Stimulated activated CD8-positive, alpha-beta memory T cell treated with anti-CD3 and anti-CD28 coated beads, Interleukin-4, amount 100 ng/mL, for 4 hours (primary cell): ENCODE measurements around the gene CRKL.
"Not testable (repeated sequence)": the region's sequence is repeated elsewhere in the genome, so short reads cannot be mapped to it uniquely, and the experiment has no call there.

ENCODE experiments used
- DNase-seq, 2 donors: peaks; one replicate each; pipeline ENCODE4 v3.0.0-alpha.2; 2020; ENCODE audit warnings: low read depth in 2 of 2, low spot score in 1 of 2

Gene CRKL, protein sequence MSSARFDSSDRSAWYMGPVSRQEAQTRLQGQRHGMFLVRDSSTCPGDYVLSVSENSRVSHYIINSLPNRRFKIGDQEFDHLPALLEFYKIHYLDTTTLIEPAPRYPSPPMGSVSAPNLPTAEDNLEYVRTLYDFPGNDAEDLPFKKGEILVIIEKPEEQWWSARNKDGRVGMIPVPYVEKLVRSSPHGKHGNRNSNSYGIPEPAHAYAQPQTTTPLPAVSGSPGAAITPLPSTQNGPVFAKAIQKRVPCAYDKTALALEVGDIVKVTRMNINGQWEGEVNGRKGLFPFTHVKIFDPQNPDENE

DNA sequence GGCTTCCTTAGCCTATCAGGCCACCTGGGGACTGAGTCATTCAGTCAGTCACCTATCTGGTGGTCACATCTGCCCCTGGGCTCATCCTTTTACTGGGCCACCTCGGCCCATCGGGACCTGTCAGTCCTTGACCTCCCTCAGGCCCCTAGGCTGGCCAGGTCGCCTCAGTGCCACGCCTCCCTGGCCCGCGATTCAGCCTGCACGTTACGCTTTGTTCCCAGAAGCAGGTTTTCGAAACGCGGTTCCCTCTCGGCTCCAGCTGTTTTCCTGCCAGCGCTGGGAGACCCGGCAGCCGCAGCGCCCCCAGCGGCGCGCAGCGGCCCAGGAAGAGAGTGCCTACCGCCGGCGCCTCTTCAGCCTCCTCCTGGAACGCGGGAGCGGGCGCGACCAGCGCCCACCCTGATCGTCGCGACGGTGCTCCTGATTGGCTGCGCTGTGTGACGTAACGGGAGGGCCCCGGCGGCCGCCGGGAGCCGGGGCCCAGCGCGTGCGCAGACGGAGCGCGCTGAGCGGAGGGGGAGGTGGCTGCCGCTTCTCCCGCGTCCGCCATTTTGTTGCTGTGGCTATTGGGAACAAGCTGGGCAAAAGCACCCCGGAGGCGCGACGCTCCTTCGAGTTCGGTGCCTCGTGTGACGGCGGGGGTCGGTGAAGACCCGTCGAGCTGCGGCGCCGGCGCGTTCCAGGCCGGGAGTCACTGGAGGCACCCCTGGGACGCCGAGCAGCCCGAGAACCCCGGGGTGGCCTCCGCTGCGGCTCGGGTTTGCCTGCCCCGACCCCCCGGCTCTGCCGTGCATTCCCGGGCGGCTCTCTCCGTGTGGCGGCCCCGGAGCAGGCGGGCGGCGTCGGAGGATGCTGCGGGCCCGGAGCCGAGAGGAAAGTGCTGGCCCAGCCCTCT is at the start of gene CRKL:
TSS of gene CRKL (plus strand) at position 492 of the 895 bp plus-strand sequence. CDS start 528 bp downstream, outside the sequence.
- peak; percentile 84 to 91 for DNase-seq

DNA sequence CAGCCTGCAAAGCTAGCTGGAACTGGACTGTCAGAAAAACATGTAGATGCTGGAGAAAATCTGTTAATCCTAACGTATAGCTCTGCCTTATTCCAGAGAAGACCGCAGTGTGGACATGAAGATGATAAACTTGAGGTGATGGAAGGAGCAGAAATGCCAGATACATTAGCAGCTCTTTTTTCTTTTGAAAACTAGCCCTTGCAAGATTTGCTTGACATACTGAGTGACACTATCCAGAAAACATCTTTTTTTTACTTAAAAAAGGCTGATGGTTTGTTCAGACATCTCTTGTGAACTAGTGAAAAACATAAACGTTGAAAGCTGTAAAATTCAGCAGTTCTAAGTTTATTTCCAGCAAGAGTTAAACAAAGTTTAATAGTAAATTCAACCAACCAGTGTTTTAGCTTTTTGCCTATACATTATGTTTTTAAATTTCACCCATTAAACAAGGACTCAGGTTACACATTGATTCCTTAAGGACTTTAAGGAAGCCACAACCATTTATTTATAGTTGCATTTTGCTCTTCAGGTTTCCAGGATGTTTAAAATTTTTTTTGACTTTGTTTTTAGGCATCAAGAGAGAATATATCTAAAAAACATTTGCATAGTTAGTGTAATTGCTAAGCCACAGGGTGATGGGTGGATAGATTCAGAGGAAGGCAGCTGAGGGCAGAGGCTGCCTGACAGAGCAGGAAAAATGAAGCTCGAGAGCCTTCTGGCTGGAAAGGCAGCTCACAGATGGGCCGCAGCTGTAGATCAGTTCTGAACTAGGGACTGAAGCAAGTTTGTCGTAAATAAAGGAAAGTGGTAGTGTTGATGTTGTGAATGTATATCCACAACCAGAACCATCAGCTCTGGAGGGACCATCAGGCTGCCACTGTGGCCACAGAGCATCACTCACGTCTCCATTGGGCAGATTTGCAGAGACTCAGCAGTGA is 48.9 kb upstream of the CRKL start:
- no peak for DNase-seq

DNA sequence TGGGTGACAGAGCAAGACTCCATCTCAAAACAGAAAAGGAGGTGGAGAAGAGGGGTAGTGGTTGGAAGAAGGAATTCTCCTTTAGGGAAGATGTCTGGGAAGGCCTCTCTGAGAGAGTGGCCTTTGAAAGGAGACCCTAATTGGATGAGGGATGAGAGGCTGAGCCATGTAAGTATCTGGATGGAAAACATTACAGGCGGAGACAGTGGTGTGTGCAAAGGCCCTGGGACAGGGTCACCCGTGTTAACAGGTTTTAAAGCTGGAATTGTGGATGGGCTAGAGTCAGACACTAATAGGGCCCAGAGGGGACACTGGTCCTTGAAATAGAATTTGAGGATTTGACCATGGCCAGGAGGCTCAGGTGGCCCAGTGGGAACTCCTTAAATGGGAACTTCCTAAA is 48.0 kb upstream of the CRKL start:
- no peak for DNase-seq

DNA sequence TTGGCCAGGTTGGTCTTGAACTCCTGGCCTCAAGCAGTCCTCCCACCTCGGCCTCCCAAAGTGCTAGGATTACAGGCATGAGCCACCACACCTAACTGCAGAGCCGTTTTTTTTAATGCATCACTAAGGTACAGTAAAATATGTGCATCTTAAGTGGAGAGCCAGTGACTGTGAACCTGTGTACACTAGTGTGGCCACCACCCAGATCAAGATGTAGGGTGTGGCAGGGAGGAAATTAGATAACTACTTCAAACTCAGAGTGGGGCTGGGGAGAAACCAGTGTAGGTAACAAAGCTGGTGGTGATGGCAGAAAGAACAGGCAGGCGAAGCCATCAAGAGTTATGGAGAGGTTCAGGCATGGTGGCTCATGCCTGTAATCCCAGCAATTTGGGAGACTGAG is 44.0 kb upstream of the CRKL start:
- DNase-seq = no peak

DNA sequence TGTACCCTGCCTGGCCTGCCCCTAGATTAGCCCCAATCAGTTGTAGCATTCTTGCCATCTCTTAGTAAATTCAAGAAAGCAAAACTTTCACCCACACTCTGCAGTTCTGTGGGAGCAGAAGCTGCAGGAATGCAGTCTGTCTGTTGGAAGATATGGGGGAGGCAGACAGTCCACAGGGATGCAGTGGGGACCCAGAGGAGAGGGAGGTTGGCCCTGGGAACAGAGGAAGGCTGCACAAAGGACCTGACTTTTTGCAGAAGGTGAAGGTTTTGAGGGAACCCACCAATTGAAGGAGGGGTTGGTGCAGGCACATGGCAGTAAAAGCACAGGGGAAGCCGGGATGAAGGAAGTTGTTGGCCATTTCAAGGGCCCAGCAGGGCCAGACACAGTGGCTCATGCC is 41.9 kb upstream of the CRKL start:
- DNase-seq = no peak

DNA sequence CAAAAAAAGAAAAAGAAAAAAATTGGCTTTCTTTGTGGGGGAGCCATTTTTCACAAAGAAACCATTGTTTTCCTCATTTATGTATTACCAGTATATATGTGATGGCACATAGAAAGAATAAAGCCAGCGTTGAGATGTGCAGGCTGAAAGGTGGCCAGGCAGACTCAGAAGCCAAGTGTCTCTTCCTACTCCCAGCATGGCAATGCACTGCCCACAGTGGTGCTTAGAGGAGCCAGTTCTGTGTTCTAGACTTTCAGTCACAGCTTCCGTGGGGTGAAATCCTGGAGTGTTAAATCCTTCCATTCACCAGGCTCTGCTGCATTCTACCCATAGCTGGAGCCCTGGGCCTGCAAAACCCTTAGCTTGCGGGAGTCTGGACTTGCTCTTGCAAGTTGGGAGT is 39.5 kb upstream of the CRKL start:
- no peak for DNase-seq

DNA sequence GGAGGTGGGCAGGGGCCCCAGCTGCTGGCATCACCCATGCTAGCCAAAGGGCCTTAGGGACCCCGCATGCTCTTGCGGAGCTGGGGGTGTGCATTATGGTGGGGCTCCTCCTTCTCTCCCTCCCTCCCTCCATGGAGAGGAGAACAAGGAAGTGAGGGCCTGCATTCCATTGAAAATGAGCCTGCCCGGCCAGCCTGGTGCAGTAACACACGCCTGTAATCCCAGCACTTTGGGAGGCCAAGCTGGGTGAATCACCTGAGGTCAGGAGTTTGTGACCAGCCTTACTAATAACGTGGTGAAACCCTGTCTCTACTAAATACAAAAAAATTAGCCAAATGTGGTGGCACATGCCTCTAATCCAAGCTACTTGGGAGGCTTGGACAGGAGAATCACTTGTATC is 36.0 kb upstream of the CRKL start:
- no peak for DNase-seq

DNA sequence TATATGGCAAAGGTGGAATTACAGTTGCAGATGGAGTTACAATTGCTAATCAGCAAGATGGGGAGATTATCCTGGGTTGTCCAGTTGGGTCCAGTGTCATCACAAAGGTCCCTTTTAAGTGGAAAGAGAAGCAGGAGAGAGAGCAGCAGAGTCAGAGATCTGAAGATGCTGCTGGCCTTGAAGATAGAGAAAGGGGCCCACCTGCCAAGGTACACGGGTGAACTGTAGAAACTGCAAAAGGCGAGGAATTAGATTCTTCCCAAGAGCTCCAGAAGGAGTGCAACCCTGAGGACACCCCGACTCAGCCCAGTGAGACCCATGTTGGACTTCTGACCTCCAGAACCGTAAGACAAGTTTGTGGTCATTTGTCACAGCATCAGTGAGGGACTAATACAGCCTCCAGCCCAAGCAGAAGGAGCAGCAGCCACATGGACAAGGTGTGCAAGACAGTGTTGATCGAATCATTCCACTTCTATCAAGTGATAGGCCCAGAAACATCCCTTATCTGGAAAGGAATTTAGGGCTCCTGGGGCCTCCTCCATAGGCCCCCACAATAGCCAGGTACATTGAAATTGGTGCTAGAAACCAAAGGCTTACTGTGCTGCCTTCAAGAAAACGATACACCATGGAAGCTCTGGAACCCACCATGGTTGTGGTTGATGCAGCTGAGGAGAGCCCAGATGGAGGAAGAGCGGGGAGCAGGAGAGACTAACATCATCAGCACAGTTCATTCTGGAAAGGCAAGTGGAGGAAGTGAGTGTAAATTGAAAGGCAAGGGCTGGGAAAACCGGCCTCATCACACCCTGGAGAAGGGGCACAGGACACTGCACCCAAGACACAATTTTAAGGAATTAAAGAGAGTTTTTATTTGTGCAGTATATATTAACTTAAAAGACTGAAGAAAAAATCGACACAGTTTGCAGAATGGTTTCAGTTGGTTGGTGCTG is 35.1 kb upstream of the CRKL start:
- no peak for DNase-seq

DNA sequence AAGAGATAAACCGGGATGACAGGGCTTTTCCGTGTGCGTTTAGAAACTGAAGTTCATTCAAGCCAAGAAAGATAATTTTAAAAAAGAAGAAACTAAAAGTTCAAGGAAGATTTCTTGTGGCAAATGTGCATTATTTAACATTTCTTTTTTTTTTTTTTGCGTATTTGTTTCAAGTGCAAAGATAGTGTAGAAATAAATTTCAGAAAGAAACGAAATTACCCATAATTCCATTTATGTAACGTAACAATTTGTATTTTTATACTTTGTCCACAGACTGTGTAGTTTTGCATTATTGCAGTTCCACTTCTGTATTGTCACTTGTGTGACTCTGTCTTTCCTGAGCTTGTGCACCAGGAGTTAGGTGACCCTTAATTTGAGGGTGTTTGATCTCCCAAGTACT is 34.4 kb upstream of the CRKL start:
- DNase-seq = no peak

DNA sequence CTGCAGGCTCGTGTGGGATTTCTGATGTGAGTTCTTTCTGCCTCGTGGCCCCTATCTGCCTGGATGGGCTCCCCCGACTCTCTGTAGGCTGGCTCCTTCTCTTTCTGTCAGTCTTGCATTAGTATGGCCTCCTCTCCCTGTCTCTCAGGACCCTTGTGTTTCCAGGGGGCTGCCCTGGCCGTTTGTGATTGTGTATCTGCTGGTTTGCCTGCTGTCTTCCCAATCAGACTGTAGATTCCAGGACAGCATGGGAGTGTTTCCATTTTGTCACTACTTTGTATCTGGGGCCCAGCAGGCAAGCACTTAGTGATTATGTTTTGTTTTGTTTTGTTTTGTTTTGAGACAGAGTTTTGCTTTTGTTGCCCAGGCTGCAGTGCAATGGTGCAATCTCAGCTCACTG is 32.8 kb upstream of the CRKL start:
- DNase-seq = no peak

DNA sequence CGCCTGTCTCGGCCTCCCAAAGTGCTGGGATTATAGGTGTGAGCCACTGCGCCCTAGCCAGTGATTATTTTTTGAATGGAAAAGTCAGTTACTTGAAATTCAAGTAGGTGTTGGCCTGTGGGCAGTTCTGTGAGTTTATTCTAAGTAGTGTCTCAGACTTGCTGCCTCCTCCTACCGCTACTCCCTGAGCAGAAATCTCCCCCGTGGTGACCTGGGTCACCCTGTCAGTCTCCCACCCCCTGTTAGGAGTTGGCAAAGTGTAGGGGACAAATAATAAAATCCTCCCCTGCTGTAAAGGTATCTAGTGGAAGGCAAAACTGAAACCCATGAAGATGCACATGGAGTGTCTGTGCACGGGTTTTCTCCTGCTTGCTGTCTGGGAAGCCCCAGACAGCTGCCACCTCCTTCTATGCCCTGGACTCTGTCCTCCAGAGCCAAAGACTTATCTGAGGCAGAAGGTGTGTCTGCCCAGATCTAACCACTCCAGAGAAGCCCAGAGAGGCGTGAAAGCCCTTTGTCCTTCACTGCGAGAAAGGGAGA is 32.1 kb upstream of the CRKL start:
- DNase-seq = no peak

DNA sequence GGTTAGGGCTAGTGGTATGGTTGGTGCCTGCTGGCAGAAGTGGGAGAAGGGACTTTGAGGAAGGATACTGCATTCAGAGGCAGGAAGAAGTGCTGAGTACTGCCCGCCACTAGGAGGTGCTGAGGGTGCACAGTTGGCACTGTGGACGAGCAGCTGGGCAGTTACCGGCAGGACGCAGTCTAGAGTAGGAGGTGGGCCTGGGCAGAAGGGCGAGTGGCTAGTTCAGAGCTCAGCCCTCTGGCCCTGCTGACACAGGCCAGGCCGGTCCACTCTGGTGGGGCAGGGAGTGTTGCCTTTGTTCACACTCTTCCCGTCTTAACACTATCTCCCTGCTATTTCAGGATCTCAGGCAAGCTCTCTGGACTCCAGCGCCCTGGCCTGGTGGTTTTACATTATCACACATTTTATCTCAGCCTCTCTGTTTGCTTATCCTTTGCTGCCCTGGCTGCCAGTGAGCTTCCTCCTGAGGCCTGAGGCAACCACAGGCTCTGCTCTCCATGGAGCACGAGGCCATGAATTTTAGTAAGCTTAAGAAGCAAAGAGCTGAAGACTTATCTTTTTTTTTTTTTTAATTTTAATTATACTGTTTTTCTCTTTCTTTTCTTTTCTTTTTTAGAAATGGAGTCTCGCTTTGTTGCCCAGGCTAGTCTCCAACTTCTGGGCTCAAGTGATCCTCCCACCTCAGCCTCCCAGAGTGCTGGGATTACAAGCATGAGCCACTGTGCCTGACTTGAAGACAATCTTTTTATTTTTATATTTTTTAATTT is 31.5 kb upstream of the CRKL start:
- DNase-seq = no peak

DNA sequence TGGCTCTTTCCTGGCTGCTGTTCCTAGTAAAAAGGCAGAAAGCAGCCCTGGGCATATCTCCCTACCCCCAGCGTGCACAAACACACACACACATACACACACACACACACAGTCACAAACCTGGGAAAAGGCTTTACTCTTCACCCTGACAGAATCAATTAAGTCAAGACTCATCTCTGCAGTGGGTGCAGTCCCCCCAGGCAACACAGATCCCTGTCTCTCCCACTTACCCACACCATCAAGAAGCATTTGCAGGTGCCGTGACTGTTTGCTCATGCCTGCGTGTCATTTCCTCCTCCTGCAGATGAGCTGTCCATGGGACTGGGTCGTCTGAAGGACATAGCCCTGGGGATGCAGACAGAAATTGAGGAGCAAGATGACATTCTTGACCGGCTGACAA is 29.8 kb upstream of the CRKL start:
- DNase-seq = no peak

DNA sequence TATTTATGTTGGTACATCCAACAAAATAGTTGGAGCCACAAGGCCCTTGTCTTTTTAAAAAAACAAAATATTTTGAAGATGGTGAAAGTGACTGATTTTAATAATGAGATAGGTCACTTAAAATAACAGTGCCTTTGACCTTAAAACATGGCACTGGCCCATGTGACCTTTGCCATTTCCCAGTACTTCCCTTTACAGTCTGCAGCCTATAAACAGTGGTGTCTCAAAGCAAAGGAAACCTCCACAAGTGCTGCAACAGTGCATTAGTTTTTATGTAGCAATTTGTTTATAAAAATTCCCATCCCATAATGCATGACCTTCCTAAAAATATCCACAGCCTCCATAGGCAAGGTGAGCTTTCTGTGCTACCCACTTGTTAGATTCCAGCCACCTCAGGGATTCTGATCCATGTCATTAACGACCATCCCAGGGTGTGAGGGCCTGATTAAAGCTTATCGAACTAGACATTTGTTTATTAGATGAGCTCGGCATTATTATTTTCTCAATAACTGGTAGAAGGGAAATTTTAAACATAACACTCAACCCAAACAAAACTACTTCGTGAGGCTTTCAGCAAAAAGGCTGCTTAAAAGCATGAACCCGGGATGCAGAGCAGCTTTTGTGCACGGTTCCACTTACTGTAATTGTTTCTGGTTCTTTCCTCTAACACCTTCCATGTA is 28.0 kb upstream of the CRKL start:
- no peak for DNase-seq

DNA sequence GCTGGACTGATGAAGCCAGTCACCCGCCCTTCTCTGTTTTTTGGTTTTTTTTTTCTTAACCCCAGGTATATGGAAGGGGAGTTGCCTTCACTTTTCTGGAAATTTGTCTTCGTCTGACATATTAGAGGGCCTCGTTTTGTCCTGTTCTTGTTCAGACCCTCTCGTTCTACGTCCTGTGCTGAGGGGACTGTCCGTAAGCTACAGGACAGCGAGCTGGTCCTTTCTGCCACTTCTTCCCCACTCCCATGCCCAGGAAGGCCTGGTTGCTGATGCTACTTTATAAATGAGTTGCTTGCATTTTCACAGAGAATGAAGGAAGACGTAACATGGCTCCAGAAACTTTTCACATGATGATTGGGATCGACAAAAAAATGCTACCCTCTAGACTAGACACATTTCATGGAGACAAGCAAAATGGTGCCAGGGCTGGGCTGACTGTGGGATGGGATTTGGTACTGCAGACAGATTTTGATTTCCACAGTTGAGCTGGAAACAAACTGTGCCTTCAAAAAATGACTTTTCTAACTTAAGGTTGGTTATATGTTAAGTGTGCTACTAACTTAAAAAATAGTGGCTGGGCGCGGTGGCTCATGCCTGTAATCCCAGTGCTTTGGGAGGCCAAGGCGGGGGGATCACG is 27.2 kb upstream of the CRKL start:
- DNase-seq = no peak

DNA sequence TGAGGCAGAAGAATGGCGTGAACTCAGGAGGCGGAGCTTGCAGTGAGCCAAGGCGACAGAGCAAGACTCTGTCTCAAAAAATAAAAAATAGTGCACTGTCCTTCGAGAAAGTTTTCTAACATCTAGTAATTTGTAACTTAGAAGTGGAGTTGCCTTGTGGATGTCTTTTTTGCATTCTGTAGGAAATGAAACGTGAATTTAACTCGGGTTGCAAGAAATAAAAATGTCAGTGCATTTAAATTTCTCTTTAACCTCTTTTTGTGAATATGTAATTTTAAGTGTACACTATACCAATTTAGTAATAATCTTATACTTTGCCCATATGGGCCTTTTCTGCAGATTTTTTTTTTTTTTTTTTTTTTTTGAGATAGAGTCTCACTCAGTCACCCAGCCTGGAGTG is 26.2 kb upstream of the CRKL start:
- no peak for DNase-seq

DNA sequence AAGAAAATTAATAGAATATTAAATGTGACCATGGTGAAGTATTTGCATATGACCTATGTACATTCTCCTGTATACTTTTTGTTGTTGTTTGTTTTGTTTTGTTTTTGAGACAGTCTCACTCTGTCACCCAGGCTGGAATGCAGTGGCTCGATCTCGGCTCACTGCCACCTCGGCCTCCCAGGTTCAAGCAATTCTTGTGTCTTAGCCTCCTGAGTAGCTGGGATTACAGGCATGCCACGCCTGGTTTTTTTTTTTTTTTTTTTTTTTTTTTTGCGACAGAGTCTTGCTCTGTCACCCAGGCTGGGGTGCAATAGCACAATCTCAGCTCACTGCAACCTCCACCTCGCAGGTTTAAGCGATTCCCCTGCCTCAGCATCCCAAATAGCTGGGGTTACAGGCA is 19.5 kb upstream of the CRKL start:
- not testable (repeated sequence) for DNase-seq

DNA sequence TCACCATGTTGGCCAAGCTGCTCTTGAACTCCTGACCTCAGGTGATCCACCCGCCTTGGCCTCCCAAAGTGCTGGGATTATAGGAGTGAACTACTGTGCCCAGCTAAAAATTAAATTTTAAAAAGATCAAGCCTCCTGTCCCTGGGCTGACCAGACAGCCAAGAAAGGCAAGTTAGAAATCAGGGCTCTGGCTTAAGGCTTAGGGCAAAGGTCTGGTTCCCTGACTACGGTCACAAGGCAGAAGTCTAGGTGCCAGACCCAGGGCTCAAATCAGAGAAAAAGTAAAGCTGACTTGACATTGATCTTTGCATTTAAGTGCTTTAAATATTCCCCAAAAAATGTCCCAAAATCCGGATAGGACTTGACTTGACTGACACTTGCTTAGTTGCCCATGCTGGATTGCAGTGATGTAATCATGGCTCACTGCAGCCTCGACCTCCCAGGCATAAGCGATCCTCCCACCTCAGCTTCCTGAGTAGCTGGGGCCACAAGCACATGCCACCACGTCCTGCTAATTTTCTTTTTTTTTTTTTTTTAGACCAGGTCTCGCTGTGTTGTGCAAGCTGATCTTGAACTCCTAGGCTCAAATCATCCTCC is 17.3 kb upstream of the CRKL start:
- DNase-seq = no peak
